Spleen (tissue), 7 donors: ENCODE measurements around the gene SMG6.
A peak's percentile ranks its signal among the peaks of the same experiment; 100 is the strongest.

Source experiments
- POLR2A ChIP-seq, 3 donors: fragments of 450-650 bp; IDR thresholded peaks; one replicate each; pipeline ENCODE4 v1.5.1; 2017; ENCODE audit warnings: antibody characterized with exemption in 3 of 3, mild to moderate bottlenecking in 1 of 3
- POLR2AphosphoS5 ChIP-seq, 3 donors: sonication (generic); formaldehyde crosslinking; IDR thresholded peaks; one replicate each; pipeline ENCODE4 v1.5.1; 2017; ENCODE audit warnings: antibody characterized with exemption in 3 of 3
- TF ChIP-seq, protein P1 (sequence below), 11 experiments: fragments of 200-600 bp in 7 of 11; fragments of 450-650 bp in 4 of 11; sonication (generic) in 4 of 11; IDR thresholded peaks in 8 of 11; conservative IDR thresholded peaks in 3 of 11; 1 replicate in 7 of 11; 2 replicates in 4 of 11; pipeline versions ENCODE4 v1.4.0 to v1.8.0; 2016 to 2021; ENCODE audit warnings: antibody characterized with exemption in 11 of 11, inconsistent platforms in 4 of 11, mild to moderate bottlenecking in 1 of 11
- donor health status: DM: no; HTN: no; CAD: no; lungs with moderate emphysema.
- donor health status: DM: no; HTN: no; CAD: no.
- donor health status: DM: no; HTN: no; CAD: no.

DNA sequence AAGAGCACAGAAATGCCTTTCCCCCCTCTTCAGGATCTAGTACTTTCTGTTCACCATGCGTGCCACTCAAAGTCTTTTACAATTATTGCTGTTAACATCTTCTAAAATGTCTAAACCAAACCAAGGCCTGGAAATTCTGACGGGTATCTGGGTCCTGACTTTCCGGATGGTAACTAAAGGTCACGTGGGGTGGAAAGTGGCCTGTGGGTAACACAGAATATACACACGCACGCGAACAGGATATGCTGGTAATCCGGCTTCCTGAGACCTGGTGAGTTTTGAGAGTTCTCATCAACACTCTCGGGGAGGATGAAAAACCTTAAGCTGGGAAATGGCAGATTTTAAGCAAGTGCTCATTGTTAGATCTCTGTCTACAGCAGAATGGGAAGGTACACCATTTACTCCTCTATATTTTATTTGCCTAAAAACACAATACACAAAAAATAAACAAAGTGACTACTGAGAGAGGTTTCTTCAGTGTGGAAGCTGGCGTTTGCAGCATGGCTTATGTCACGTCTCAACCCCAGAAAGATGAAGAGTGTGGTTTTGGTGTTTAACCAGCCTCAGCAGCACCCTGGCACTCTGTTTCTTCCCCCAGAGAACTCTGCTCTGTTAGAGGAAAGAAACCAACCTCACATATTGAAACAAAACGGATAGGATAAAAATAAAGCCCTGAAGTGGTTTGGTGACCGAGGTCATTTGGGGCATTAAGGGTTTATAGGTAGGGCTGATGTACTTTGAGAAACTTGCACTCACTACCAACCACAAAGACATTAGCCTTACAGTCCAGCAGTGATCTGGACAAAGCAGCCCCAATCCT is 37.3 kb downstream of the SMG6 start:
- TF ChIP-seq POLR2A (IDR thresholded peaks at IDR 0.05) (no peak), POLR2AphosphoS5 (IDR thresholded peaks at IDR 0.05) (peak in 1 of 3 donors; percentile 76)
- TF ChIP-seq, protein P1, sequence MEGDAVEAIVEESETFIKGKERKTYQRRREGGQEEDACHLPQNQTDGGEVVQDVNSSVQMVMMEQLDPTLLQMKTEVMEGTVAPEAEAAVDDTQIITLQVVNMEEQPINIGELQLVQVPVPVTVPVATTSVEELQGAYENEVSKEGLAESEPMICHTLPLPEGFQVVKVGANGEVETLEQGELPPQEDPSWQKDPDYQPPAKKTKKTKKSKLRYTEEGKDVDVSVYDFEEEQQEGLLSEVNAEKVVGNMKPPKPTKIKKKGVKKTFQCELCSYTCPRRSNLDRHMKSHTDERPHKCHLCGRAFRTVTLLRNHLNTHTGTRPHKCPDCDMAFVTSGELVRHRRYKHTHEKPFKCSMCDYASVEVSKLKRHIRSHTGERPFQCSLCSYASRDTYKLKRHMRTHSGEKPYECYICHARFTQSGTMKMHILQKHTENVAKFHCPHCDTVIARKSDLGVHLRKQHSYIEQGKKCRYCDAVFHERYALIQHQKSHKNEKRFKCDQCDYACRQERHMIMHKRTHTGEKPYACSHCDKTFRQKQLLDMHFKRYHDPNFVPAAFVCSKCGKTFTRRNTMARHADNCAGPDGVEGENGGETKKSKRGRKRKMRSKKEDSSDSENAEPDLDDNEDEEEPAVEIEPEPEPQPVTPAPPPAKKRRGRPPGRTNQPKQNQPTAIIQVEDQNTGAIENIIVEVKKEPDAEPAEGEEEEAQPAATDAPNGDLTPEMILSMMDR (IDR thresholded peaks at IDR 0.05 in 8 of 11, conservative IDR thresholded peaks at IDR 0.05 in 3 of 11): no peak
